Gastroesophageal sphincter (tissue), 4 donors: ENCODE results near the gene L3MBTL4. TPM values are rescaled to one million over a fixed set of nuclear protein-coding genes. Genes with fewer than 3 reads are reported as not detected.
"Not testable (repeated sequence)": the region's sequence is repeated elsewhere in the genome, so short reads cannot be mapped to it uniquely, and the experiment has no call there.

Experiments
- ATAC-seq: fragments of 150-250 bp; one replicate; pipeline ENCODE4 v1.9.1; 2016; ENCODE audit warnings: mild to moderate bottlenecking, moderate library complexity
- H3K27ac ChIP-seq, 4 donors: fragments of 200-600 bp; sonication (generic) in 3 of 4; 1 replicate in 3 of 4; 2 replicates in 1 of 4; pipeline ENCODE4 v1.5.1; 2016 to 2019
- H3K27me3 ChIP-seq: fragments of 200-600 bp; sonication (generic); one replicate; pipeline ENCODE4 v1.5.1; 2019
- H3K36me3 ChIP-seq, 2 donors: fragments of 200-600 bp; sonication (generic); one replicate each; pipeline ENCODE4 v1.5.1; 2019; ENCODE audit warnings: control low read depth in 1 of 2
- H3K4me1 ChIP-seq, 3 donors: fragments of 200-600 bp; sonication (generic); 1 replicate in 2 of 3; 2 replicates in 1 of 3; pipeline ENCODE4 v1.5.1; 2016 to 2019; ENCODE audit warnings: control low read depth in 2 of 3
- H3K4me3 ChIP-seq, 2 donors: fragments of 200-600 bp; sonication (generic); one replicate each; pipeline ENCODE4 v1.5.1; 2019; ENCODE audit warnings: mild to moderate bottlenecking in 1 of 2, moderate library complexity in 1 of 2
- H3K9me3 ChIP-seq, 3 donors: fragments of 200-600 bp; sonication (generic); one replicate each; pipeline ENCODE4 v1.5.1; 2017 to 2019; ENCODE audit warnings: control low read depth in 2 of 3
- CTCF ChIP-seq, 4 experiments: fragments of 200-600 bp in 2 of 4; fragments of 450-650 bp in 2 of 4; sonication (generic) in 1 of 4; IDR thresholded peaks; one replicate each; pipeline ENCODE4 v1.5.1; 2017 to 2019; ENCODE audit warnings: antibody characterized with exemption in 4 of 4, mild to moderate bottlenecking in 2 of 4, moderate library complexity in 2 of 4
- EP300 ChIP-seq: sonication (generic); formaldehyde crosslinking; IDR thresholded peaks from one replicate; pipeline ENCODE4 v1.6.1; 2017; ENCODE audit warnings: antibody characterized with exemption, mild to moderate bottlenecking
- POLR2A ChIP-seq, 2 donors: fragments of 450-650 bp; IDR thresholded peaks; one replicate each; pipeline ENCODE4 v1.6.1; 2017; ENCODE audit warnings: antibody characterized with exemption in 2 of 2, mild to moderate bottlenecking in 2 of 2, moderate library complexity in 1 of 2
- POLR2AphosphoS5 ChIP-seq: sonication (generic); formaldehyde crosslinking; IDR thresholded peaks from one replicate; pipeline ENCODE4 v1.6.1; 2017; ENCODE audit warnings: antibody characterized with exemption
- WGBS, 2 donors: methylation state at CpG; one replicate each; pipeline ENCODE4 v1.1.5; 2018; ENCODE audit warnings: low coverage in 1 of 2; 5-methylcytosine and 5-hydroxymethylcytosine counted together
- total RNA-seq, 4 donors: library from RNA; depleted of rRNA; stranded (reverse); fragments of >200 nt; gene quantifications; one replicate each; pipeline ENCODE4 v1.1.0, GENCODE V29; 2016

Gene L3MBTL4
- total RNA-seq, 4 donors from 2014 or later: 0.46 to 8.1 (median 4.9) TPM

- WGBS, 2 donors: 100% methylated on average over 3 of the region's 3 CpGs
- H3K27me3 ChIP-seq: no peaks in the 10 kb centered on the region
- peaks cover 0 to 17% of the 10 kb centered on the region in 2 donors for H3K36me3 ChIP-seq
- TF ChIP-seq CTCF (IDR thresholded peaks at IDR 0.05) (no peak), POLR2A (IDR thresholded peaks at IDR 0.05) (no peak), EP300 (no peak), POLR2AphosphoS5 (no peak)
- no peak for ATAC-seq
- H3K27ac ChIP-seq: no peak overlapping the region
- no peak overlapping the region for H3K4me3 ChIP-seq
- no peaks in the 10 kb centered on the region for H3K4me1 ChIP-seq
- H3K9me3 ChIP-seq: no peaks in the 10 kb centered on the region
Observed at GRCh38 chr18:6139007-6139406, 275.7 kb downstream of the L3MBTL4 start.

GRCh38 chr18:6135901-6136300 lies 278.8 kb downstream of the L3MBTL4 start:
- H3K27ac ChIP-seq, H3K27me3 ChIP-seq, H3K9me3 ChIP-seq, H3K4me1 ChIP-seq, ATAC-seq, H3K4me3 ChIP-seq: not testable (repeated sequence)
- WGBS, 2 donors: 63% methylated on average over 1 of the region's 1 CpG; no CpG with 5 or more reads in 1 of the 2 donors
- H3K36me3 ChIP-seq: peaks cover 0 to 17% of the 10 kb centered on the region in 2 donors

DNA sequence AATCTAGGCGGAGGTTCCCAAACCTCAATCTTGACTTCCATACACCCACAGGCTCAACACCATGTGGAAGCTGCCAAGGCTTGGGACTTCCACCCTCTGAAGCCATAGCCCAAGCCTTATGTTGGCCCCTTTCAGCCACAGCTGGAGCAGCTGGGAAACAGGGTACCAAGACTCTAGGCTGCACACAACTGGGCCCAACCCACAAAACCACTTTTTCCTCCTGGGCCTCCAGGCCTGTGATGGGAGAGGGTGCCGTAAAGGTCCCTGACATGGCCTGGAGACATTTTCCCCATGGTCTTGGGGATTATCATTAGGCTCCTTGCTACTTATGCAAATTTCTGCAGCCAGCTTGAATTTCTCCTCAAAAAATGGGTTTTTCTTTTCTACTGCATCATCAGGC lies 279.7 kb downstream of the L3MBTL4 start:
- H3K27me3 ChIP-seq: not testable (repeated sequence)

GRCh38 chr18:6132751-6133368 lies 281.9 kb downstream of the L3MBTL4 start:
- TF ChIP-seq POLR2AphosphoS5 (no peak), EP300 (no peak), POLR2A (IDR thresholded peaks at IDR 0.05) (no peak), CTCF (IDR thresholded peaks at IDR 0.05) (no peak)
- Histone ChIP-seq H3K9me3 (no peaks in the 10 kb centered on the region), H3K27me3 (no peaks in the 10 kb centered on the region), H3K27ac (no peak overlapping the region), H3K36me3 (peaks cover 0 to 13% of the 10 kb centered on the region in 2 donors), H3K4me1 (no peaks in the 10 kb centered on the region), H3K4me3 (no peak overlapping the region)
- ATAC-seq: no peak
- 76% methylated on average over 7 of the region's 10 CpGs; no CpG with 5 or more reads in 1 of the 2 donors for WGBS, 2 donors

More for the DNA sequence above, 279.7 kb downstream of the L3MBTL4 start:
- H3K4me1 ChIP-seq, H3K9me3 ChIP-seq, ATAC-seq, H3K4me3 ChIP-seq, H3K27ac ChIP-seq: not testable (repeated sequence)
- H3K36me3 ChIP-seq: peaks cover 0 to 17% of the 10 kb centered on the region in 2 donors
- WGBS, 2 donors: 88 to 100% methylated on average over 1 to 2 of the region's 2 CpGs

GRCh38 chr18:6120820-6121279 lies 293.9 kb downstream of the L3MBTL4 start:
- Histone ChIP-seq H3K27me3 (no peaks in the 10 kb centered on the region), H3K4me3 (no peak overlapping the region), H3K9me3 (peaks cover 0 to 12% (median 0%) of the 10 kb centered on the region in 3 donors), H3K36me3 (no peaks in the 10 kb centered on the region), H3K27ac (no peak overlapping the region), H3K4me1 (peaks cover 0 to 9% (median 0%) of the 10 kb centered on the region in 3 donors)
- ATAC-seq: no peak
- WGBS, 2 donors: 39 to 43% methylated on average over 4 of the region's 4 CpGs
- TF ChIP-seq POLR2AphosphoS5 (no peak), EP300 (no peak), POLR2A (IDR thresholded peaks at IDR 0.05) (no peak), CTCF (IDR thresholded peaks at IDR 0.05) (no peak)

DNA sequence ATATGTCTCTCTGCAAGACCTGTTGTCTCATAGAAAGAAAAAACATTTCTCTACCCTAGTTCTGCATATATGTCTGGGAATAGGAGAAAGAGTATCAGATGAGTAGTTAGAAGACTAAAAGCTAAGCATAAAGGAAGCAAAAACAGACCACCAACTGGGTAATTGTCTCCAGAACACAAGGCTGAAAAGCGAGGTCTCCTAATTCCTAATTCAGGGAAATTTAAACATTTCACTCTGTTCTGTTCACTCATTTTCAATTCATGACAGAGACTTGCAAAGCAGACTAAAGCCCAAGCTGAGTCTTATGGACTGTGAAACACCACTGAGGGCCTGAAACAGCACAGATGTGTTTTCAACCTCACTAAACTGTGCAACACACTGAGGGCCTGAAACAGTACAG lies 294.9 kb downstream of the L3MBTL4 start:
- no peak for TF ChIP-seq POLR2AphosphoS5
- Histone ChIP-seq H3K27me3 (no peaks in the 10 kb centered on the region), H3K36me3 (no peaks in the 10 kb centered on the region), H3K27ac (no peak overlapping the region), H3K4me3 (no peak overlapping the region), H3K4me1 (peaks cover 0 to 9% (median 0%) of the 10 kb centered on the region in 3 donors), H3K9me3 (peaks cover 0 to 4% (median 0%) of the 10 kb centered on the region in 3 donors)
- WGBS, 2 donors: 81 to 89% methylated on average over 1 of the region's 1 CpG
- ATAC-seq: no peak
